SK-N-SH (cell line): ENCODE measurements around the gene ZNF594. TPM values are rescaled to one million over a fixed set of nuclear protein-coding genes. Genes with fewer than 3 reads are reported as not detected.
"Not testable (repeated sequence)": the region's sequence is repeated elsewhere in the genome, so short reads cannot be mapped to it uniquely, and the experiment has no call there.

Experiments used
- CTCF ChIA-PET: fragments of 300-600, 350-600 bp; formaldehyde crosslinking; extraction: SDS; loops from one replicate; lab custom pipeline; 2021; lab: Yijun Ruan, JAX
- POLR2A ChIA-PET: fragments of 350-600 bp; sonication (Branson Sonifier 250); formaldehyde crosslinking; extraction: SDS; loops from one replicate; lab custom pipeline; 2020; ENCODE audit warnings: antibody characterized with exemption, inconsistent platforms; lab: Yijun Ruan, JAX
- DNase-seq: peaks from one replicate; pipeline ENCODE4 v3.0.0; 2012
- H2AFZ ChIP-seq: fragments of 200-600 bp; sonication (generic); 2 replicates; pipeline ENCODE4 v1.8.1; 2016; ENCODE audit warnings: antibody characterized with exemption, mild to moderate bottlenecking, low read depth
- H3F3A ChIP-seq: fragments of 200-600 bp; sonication (generic); replicated peaks from 2 replicates; pipeline ENCODE3; 2016; ENCODE audit warnings: antibody characterized with exemption, mild to moderate bottlenecking; ENCODE audit not compliant: insufficient read depth
- H3K27ac ChIP-seq, 2 experiments: fragments of 200-500 bp in 1 of 2; fragments of 200-600 bp in 1 of 2; sonication (Bioruptor generic) in 1 of 2; sonication (generic), shearing (Covaris generic) in 1 of 2; 2 replicates each; pipeline versions ENCODE4 v1.5.1 to v1.6.1; 2014 to 2016; ENCODE audit warnings: low read depth in 2 of 2, inconsistent platforms in 1 of 2, low read length in 1 of 2, mild to moderate bottlenecking in 1 of 2, mixed read lengths in 1 of 2
- H3K27me3 ChIP-seq: fragments of 200-600 bp; sonication (generic), shearing (Covaris generic); 2 replicates; pipeline ENCODE4 v1.6.1; 2016; ENCODE audit warnings: mixed run types; ENCODE audit not compliant: insufficient read depth
- H3K36me3 ChIP-seq, 2 experiments: fragments of 200-500 bp in 1 of 2; fragments of 200-600 bp in 1 of 2; sonication (Bioruptor generic) in 1 of 2; sonication (generic) in 1 of 2; replicated peaks in 1 of 2; 2 replicates each; pipeline versions ENCODE3 to v1.5.1; 2014 to 2016; ENCODE audit warnings: low read length in 1 of 2, mild to moderate bottlenecking in 1 of 2; ENCODE audit not compliant: insufficient read depth in 2 of 2, control insufficient read depth in 1 of 2
- H3K4me1 ChIP-seq, 2 experiments: fragments of 200-500 bp in 1 of 2; fragments of 200-600 bp in 1 of 2; sonication (Bioruptor generic) in 1 of 2; sonication (generic), shearing (Covaris generic) in 1 of 2; 2 replicates each; pipeline versions ENCODE4 v1.5.1 to v1.6.1; 2014 to 2016; ENCODE audit warnings: low read depth in 1 of 2, low read length in 1 of 2, mixed run types in 1 of 2; ENCODE audit not compliant: insufficient read depth in 2 of 2, control insufficient read depth in 1 of 2
- H3K4me2 ChIP-seq: fragments of 200-600 bp; sonication (generic), shearing (Covaris generic); 2 replicates; pipeline ENCODE4 v1.6.1; 2017; ENCODE audit warnings: mixed run types
- H3K4me3 ChIP-seq, 2 experiments: fragments of 200-500 bp in 1 of 2; fragments of 200-600 bp in 1 of 2; sonication (Bioruptor generic) in 1 of 2; sonication (generic), shearing (Covaris generic) in 1 of 2; 2 replicates each; pipeline versions ENCODE4 v1.5.1 to v1.8.1; 2014 to 2016; ENCODE audit warnings: low read depth in 2 of 2, inconsistent platforms in 1 of 2, low read length in 1 of 2, mild to moderate bottlenecking in 1 of 2, mixed read lengths in 1 of 2, moderate library complexity in 1 of 2
- H3K79me2 ChIP-seq: fragments of 200-600 bp; sonication (generic); 2 replicates; pipeline ENCODE4 v1.8.1; 2017; ENCODE audit warnings: mild to moderate bottlenecking; ENCODE audit not compliant: insufficient read depth
- H3K9ac ChIP-seq: fragments of 200-600 bp; sonication (generic); 2 replicates; pipeline ENCODE4 v1.6.1; 2017; ENCODE audit warnings: mixed run types
- H3K9me2 ChIP-seq: fragments of 200-600 bp; sonication (generic); 2 replicates; pipeline ENCODE4 v1.6.1; 2017; ENCODE audit warnings: mixed run types
- H3K9me3 ChIP-seq: fragments of 200-600 bp; sonication (generic); 2 replicates; pipeline ENCODE4 v1.6.1; 2017; ENCODE audit warnings: mixed run types, mild to moderate bottlenecking, moderate library complexity
- H4K20me1 ChIP-seq: fragments of 200-600 bp; sonication (generic); 2 replicates; pipeline ENCODE4 v1.6.1; 2017; ENCODE audit warnings: mild to moderate bottlenecking, mixed run types; ENCODE audit not compliant: insufficient read depth
- FOSL2 ChIP-seq: IDR thresholded peaks from 2 replicates; pipeline ENCODE4 v1.4.0; 2012; ENCODE audit warnings: low read depth, mild to moderate bottlenecking, moderate library complexity, borderline replicate concordance
- FOXM1 ChIP-seq: IDR thresholded peaks from 2 replicates; pipeline ENCODE4 v1.4.0; 2012; ENCODE audit warnings: low read depth, mild to moderate bottlenecking
- IRF3 ChIP-seq: fragments of 150-350 bp; IDR thresholded peaks from 2 replicates; pipeline ENCODE4 v1.6.1; 2016; ENCODE audit warnings: mild to moderate bottlenecking, low read depth, low read length
- JUND ChIP-seq: IDR thresholded peaks from 2 replicates; pipeline ENCODE4 v1.4.0; 2012
- MAX ChIP-seq: IDR thresholded peaks from 2 replicates; pipeline ENCODE4 v1.4.0; 2012; ENCODE audit warnings: low read depth
- MXI1 ChIP-seq: IDR thresholded peaks from 2 replicates; pipeline ENCODE4 v1.6.1; 2012; ENCODE audit warnings: mild to moderate bottlenecking, low read depth, low read length, improper control_type of control experiment
- NRF1 ChIP-seq: IDR thresholded peaks from 2 replicates; pipeline ENCODE4 v1.6.1; 2012; ENCODE audit warnings: low read depth, mild to moderate bottlenecking, low read length
- RCOR1 ChIP-seq: fragments of 150-350 bp; IDR thresholded peaks from 2 replicates; pipeline ENCODE4 v1.6.1; 2017; ENCODE audit warnings: antibody characterized with exemption, low read length
- SIN3A ChIP-seq: IDR thresholded peaks from 2 replicates; pipeline ENCODE4 v1.6.1; 2012; ENCODE audit warnings: low read depth, mild to moderate bottlenecking, low read length, moderate library complexity, borderline replicate concordance
- TEAD4 ChIP-seq: IDR thresholded peaks from 2 replicates; pipeline ENCODE4 v1.4.0; 2012; ENCODE audit warnings: mild to moderate bottlenecking, borderline replicate concordance; ENCODE audit not compliant: insufficient read depth
- WGBS: methylation state at CpG from one replicate; pipeline ENCODE4 v1.1.6; 2017; ENCODE audit warnings: low lambda C conversion rate; 5-methylcytosine and 5-hydroxymethylcytosine counted together
- polyA plus RNA-seq, 3 experiments: library from polyadenylated mRNA; depleted of rRNA; stranded (reverse); fragments of >200 nt; gene quantifications; 2 replicates each; pipeline ENCODE4 v1.2.3, GENCODE V29; 2012

The ZNF594 gene
- polyA plus RNA-seq, 1 of the 3 experiments (the other 2 are of a cell fraction): 2.8 TPM

GRCh38 chr17:5234645-5235576 lies 43.2 kb upstream of the ZNF594 start, which contains the start of gene SCIMP:
Gene SCIMP (minus strand): TSS chr17:5234860. CDS start chr17:5234755, 105 bp downstream.
- ChIA-PET CTCF (interaction anchor here (3.7 kb wide), 1 partner anchor 14 kb away, joined by 14 read pairs; no protein-coding TSS in a partner anchor), POLR2A (no interaction called here)
- no peaks in the 10 kb centered on the region for H4K20me1 ChIP-seq
- no peaks in the 10 kb centered on the region for H3K9me3 ChIP-seq
- H3K4me1 ChIP-seq: no peaks in the 10 kb centered on the region
- 86% methylated on average over 14 of the region's 19 CpGs for WGBS
- no peak for TF ChIP-seq JUND
- no peak for TF ChIP-seq MXI1
- TF ChIP-seq TEAD4: no peak
- TF ChIP-seq IRF3: no peak
- TF ChIP-seq NRF1: no peak
- no peak for TF ChIP-seq SIN3A
- TF ChIP-seq FOXM1: no peak
- no peak for TF ChIP-seq RCOR1
- no peak for TF ChIP-seq FOSL2
- TF ChIP-seq MAX: no peak
- TF ChIP-seq, all 33 proteins: peak for 0
- no peaks in the 10 kb centered on the region for H3F3A ChIP-seq
- H3K4me2 ChIP-seq: no peak within 1 kb of the TSS
- no peak for DNase-seq
- H3K36me3 ChIP-seq: no peaks in the 10 kb centered on the region
- H2AFZ ChIP-seq: no peak within 1 kb of the TSS
- H3K27me3 ChIP-seq: no peaks in the 10 kb centered on the region
- no peak within 1 kb of the TSS for H3K9ac ChIP-seq
- no peak within 1 kb of the TSS for H3K4me3 ChIP-seq
- H3K79me2 ChIP-seq: no peaks in the 10 kb centered on the region
- H3K27ac ChIP-seq: no peak within 1 kb of the TSS
- H3K9me2 ChIP-seq: no peaks in the 10 kb centered on the region

GRCh38 chr17:5233492-5233891 lies 41.8 kb upstream of the ZNF594 start:
- DNase-seq, H3K4me3 ChIP-seq, H3K9me2 ChIP-seq, H3K36me3 ChIP-seq, H3K4me2 ChIP-seq, H3K9me3 ChIP-seq, H3K79me2 ChIP-seq, CTCF ChIA-PET, H3K27ac ChIP-seq, H3K9ac ChIP-seq, POLR2A ChIA-PET, H4K20me1 ChIP-seq, H3K4me1 ChIP-seq, H2AFZ ChIP-seq, H3F3A ChIP-seq, H3K27me3 ChIP-seq: not testable (repeated sequence)
- 98% methylated on average over 6 of the region's 7 CpGs for WGBS
